Pulmonary artery endothelial cell (primary cell): ENCODE results near the gene SUFU. TPM values are rescaled to one million over a fixed set of nuclear protein-coding genes. Genes with fewer than 3 reads are reported as not detected.

Source experiments
- DNase-seq: peaks from one replicate; pipeline ENCODE4 v3.0.0-alpha.2; 2011; ENCODE audit warnings: low read depth, low spot score
- total RNA-seq: library from RNA; depleted of rRNA; stranded (reverse); fragments of >200 nt; gene quantifications from 2 replicates; pipeline ENCODE4 v1.2.3, GENCODE V29; 2014

SUFU gene
- total RNA-seq, 1 donor from 2014 or later, result 2.8 TPM

DNA sequence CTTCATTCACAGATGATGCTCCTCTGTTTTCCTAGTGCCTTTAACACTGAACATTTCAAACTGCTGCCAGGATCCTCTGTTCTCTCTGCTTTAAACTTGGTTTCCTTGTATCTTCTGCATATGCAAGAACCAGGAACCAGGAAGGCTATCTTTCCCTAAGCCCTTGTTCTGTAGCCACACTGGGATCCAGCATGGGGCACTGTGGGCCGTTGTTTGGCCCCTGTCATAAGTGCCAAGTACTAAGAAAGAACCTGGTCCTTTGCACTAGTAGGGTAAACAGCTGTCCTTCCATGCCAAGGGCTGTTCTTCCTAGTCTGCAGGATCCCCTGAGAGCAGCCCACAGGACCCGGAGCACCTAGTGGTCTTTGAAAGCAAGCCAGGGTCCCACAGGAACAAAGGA, 91.5 kb downstream of the SUFU start:
- no peak for DNase-seq

DNA sequence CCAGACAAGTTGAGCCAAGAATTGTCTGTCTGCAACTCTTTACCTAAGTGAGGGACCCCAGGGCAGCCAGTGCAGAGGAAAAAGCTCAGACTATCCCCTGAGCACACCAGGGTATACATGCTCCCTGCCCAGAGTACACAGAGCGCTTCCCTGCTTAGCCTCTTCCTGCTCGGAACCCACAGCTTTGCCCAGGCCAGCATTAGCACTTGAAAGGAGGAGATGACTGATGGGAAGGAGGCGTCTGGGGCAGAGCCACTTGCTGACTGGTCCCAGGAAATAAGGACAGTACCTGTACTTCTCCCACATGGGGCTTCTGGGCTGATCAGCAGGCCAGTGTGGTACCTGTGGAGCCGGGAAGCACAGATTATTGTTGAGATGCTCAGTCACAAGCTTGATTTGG, 92.1 kb downstream of the SUFU start:
- no peak for DNase-seq

DNA sequence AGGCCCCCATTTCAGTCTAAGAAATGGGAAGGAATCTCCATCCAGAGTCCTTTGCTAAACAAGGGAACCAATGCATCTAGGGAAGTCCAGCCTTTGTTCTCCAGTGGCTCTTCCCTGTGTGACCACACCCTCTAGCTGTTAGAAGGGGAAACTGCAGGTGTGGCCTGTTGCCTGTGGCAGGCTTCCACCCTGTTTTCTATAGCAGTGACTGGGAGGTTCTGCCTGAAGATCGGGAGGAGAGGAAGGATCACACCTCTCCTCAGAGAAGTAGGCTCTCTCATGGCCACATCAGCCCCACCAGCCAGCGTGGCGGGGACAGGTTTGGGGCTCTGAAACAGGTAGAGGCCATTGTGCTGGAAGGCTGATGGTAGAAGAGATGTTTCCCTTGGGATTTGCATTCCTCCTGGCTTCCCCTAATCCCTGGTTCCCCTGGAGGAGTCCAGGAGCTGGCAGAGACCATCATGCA, 92.8 kb downstream of the SUFU start:
- no peak for DNase-seq

DNA sequence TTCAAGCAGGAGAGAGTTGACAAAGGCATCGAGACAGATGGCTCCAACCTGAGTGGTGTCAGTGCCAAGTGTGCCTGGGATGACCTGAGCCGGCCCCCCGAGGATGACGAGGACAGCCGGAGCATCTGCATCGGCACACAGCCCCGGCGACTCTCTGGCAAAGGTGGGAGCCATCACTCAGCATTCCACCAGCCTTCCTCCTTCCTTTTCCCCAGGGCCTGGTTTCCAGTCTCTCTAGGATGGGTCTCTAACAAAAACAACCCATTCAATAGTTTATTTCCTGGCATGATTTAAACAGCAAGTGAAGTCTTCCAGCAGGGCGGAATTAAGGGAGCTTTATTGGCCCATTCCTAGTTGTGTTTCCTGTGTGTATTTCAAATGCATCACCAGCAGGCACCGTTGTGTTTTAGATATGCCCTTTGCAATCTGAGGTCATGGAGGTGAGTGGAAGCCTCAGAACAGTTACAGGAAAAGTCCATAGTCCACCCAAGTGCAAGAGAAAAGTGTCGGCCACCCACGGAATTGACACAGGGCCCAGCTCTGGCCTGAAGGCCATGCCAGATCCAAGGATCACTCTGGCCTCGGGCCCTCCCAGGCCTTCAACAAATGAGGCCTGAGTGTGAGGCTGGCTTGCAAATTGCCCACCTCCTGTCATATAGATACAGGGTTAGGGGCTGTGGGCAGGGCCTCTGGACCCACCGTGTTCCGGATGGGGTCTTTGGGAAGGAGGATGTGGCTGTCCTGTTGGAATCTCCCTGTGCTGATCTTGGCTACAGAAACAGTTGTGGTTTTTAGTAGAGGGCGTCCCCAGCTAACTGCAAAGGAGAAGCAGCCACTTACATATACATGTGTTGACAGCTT, 93.6 kb downstream of the SUFU start:
- no peak for DNase-seq

DNA sequence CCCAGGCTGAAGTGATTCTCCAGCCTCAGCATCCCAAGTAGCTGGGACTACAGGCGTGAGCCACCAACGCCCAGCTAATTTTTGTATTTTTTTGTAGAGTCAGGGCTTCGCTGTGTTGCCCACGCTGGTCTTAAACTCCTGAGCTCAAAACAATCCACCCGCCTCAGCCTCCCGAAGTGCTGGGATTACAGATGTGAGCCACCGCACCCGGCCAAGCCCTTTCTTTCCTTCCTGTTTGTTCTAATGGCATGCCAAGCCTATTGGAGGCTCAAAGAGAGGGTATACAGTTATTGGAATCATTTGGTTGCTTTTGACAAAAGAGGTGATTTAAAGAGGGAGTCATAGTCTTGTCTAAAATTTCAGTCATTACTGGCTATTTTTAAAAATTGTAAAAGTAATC, 94.5 kb downstream of the SUFU start:
- DNase-seq, result no peak

DNA sequence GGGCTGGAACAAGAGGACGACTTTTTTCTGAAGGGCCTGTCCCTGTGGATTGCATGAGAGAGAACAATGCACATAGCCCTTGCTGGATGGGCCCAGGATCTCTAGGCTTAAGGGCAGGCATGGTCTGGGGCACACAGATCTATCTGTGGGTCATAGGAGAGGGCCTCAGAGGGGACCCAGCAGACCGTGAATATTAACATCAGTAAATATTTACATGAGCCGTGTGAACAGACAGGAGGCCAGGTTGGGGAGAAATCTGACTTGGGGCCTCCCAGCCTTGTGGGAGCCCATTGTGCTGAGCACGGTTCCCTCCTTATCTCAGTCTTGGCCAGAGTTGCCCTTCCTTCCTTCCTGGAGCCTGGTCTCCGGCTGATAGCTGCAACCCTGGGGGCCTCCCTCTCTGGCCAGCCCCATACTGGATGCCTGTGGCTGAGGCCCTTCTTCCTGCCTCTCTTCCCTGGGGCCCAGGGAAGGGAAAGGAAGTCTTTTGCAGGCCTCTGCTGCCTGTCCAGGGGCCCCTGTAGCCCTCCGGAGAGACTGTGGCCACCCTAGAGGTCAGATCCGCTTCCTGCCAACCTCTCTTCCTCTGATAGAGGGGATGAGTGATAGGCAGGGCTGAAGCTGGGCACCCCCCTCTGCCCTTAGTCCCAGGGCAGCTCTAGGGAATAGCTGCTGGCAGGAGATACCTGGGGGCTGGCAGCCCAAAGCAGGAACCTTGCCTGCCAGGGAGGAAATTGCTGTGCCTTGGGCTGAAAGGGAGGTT, 96.0 kb downstream of the SUFU start:
- peak; percentile 94 for DNase-seq

DNA sequence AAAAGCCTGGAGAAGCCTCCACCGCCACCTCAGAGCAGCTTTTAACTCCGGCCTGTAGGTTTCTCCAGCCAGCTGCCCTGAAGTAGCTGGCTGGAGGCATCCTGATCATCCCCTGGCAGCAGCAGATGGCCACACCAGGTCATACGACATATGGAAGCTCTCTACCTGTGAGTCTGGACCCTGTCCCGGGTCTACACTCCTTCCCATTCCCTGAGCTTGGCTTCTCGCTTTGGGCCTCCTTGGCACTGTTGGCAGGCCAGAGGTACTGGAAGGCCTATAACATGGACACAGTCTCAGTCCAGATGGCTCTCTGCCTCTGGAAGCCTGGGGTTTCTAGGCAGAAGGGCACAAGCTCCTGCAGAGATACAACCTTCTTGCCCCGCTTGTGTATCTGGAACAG, 97.0 kb downstream of the SUFU start:
- DNase-seq, result no peak

DNA sequence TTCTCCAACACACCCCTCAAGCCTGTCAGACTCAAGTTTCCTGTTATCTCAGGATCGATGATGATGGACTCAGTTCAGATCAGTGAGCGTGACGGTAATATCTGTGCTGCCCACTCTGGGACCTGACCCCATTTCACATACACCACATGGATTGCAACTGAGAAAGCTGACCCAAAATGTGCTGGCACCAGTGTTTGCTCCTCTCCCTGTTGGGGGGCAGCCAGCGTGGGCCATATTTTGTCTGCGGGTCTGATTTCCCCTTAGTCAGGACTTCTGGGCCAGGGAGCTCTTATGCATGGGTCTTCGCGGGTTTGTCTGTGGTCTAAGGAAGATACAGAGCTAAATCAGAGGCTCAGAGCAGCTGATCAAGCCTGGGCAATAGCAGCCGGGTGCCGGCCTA, 97.9 kb downstream of the SUFU start:
- DNase-seq, result no peak

DNA sequence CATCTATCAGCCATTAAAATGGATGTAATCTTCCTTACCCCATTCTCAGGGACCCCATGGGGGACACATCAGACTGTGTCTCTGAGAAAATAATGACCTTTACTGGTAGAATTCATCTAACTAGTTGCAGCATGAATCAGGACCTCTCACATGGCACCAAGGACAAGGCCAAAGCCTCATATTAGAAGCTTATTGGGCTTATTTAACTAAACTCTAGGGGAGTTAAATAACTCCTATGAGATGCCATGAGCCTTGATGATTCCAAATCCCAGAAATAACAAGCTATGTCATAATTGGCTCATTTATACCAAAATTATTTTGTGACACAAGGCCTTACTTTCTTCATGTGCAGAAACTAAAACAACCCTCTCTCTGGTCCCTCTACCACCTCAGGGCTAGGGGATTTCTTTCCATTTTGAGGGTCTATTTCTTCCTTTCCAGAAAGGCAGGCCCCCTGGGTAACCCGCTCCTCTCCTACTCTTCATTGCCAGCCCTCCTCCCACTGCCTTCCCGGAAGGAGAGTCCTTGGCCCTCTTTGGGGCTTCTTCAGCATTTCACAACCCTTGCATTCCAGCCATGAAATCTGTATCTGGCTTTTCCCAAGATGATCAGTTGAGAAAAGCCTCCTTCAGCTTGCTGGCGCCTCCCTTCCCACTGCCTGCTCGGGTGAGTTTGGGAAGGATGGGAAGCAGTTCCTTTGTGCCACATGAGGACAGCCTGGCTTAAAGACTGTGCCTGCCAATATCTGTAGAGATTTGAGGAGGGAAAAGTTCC, 98.7 kb downstream of the SUFU start:
- DNase-seq, result no peak

DNA sequence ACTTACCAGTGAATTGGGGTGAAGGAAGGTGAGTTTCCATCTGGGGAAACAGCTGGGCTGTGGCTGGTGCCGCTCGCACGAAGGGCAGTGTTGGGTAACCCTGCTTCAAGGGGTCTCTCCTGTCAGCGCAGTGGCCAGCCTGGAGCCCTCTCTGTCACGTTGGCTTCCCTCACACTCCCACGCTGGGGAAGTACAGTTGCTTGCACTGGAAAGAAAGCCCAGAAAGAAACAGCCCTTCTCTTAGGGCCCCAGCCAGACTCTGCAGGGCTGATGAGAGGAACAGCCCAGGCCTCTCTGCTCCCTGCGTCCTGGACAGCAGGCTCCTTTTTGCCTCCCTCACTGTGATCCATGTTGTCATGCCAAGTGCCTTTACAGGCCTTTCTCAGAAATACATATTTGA, 100.2 kb downstream of the SUFU start:
- no peak for DNase-seq

DNA sequence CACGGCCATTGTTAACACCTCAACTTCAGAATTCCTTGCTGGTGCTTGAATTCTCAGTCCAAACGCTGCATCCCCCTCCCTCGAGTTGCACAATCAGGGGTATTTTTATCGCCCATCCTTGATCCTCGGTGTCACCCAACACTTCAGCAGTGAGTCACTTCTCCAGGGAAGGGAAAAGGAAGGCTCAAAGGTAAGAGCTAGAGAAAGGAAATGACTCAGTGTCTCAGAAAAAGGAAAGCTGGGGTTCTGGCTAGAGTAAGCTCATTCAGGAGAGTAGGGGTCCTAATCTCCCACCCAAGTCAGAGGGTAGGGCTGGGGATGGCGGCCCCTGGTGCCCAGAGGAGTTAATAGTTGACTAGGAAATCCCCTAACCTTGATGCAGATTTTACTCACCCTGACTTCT, 100.7 kb downstream of the SUFU start:
- no peak for DNase-seq

DNA sequence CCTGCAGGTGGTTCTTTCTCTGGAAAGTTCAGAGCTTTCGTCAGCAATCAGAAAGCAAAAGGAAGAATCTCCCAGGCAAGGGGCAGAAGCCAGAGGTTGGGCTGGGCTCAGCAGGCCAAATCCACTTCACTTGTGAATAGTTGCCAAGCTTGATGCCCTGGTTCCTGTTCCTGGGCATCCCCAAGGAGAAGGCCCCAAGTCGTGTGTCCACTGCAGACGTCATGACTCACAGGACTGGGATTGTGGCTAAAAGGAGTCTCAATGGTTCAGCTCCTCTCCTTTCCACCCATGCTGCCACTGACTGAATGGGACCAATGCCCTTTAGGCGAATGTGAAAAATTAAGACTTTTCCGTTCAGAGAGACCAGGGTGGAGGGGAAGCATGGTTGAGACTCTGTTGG, 101.9 kb downstream of the SUFU start:
- DNase-seq, result no peak

DNA sequence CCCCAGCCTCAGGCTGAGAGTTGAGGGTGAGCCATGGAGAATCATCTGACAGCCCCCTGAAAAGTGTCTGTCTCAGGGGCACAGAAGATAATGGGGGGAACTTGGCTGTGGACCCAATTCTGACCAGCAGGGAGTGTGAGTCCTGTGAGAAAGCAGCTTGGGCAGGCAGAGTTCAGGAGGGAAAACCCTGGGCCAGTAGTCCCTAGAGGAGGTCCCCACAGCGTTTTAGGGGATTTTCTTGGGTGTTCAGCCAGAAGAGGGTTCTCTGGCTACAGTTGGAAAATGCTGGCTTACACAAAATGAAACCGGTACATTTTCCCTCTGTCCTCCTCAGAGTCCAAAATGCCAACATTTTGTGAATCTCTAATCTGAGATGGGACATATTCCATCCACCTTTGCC, 104.7 kb downstream of the SUFU start:
- DNase-seq, result no peak

DNA sequence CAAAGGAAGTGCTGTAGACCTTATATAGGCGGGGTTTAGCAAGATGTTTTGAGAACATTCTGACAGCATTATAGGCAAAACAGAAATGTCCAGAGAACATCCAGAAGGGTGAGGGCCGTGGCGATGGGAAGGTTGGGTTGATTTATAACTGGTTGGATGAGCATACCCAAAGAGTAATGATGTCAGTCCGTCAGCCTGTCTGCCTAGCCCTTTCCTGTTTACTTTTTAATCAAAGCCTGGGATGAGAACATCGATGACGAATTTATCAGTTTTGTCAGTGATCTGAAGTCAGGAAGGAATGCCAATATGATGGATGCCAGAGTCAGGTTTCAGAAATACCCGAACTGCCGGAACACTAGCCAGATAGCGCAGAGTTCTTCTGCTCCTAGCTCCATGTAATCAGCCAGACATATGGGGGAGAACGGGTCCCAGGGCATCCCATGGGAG, 106.7 kb downstream of the SUFU start:
- DNase-seq, result no peak

DNA sequence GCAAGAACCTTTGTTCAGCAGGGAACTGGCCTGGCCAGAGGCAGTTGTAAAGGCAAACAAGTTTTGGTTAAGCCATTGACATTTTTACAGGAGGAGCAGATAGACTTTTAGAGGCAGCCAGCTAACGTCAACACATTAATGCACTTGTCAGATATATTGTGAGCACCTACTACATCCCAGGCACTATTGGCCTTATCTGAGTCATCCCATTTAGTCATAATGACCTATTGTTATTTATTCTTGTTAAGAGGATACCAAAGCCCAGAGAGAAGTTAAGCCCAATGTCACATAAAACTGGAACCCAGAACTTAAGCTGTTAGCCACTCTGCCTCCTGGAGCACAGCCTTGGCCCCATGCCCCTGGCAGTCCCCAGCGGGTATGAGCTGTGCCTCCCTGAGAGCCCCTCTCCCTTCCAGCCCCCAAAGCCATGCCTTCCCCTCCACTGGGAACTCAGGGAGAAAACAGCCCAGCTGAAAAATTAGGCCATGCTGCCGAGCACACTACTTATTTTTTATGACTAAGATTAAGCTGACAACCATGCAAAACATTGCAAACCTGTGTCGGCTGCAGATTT, 107.8 kb downstream of the SUFU start:
- no peak for DNase-seq

DNA sequence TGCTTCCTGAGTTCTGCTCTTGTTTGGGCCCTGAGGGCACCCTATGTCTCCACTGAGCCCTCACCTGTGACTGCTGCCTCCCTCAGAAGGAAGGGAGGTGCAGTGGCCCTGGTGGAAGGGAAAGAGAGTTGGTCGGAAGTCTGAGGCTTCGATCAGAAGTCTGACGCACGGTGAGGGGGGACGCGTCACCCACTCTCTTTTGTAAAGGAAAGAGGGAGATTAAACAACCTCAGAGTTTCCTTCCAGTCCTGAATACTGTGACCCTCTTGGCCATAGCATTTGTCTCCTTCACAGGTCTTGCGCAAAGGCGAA, 109.1 kb downstream of the SUFU start:
- DNase-seq, result no peak

DNA sequence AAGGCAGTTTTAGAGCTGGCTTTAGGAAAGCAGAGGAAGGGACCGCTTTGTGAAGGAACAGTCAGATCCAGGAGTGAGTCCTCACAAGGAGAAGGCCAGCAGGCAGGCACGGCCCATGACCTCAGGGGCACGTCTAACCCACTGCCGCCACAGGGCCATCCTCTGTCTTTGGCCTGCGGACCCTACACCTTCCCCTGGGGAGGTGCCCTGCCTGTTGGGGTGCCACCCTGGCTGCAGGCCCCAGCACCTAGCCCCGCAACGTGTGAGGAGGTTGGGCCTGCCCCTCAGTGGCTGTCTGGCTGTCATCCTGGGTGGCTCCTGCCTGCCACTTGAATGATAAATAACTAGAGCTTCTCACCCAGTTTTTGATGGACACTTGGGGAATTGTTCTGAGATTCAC, 109.5 kb downstream of the SUFU start:
- no peak for DNase-seq

DNA sequence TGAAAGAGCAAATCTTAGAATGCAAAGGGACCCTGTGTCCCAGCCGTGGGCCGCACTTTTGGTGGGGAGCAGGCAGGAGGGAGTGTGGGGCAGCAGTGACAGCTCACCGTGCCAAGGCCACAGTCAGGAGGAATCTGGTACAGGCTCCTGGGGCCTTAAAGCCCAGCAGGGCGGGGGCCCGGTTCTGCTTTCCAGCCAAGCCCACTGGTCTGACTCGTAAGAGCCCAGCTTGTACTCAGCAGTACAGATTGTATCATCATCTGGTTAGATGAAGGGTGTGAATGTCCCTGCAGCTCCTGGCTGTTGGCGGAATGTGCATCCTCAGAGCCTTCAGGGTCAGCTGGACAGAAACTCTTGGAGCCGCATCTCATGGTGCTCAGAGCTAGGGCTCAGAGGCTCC, 110.0 kb downstream of the SUFU start:
- DNase-seq, result no peak

DNA sequence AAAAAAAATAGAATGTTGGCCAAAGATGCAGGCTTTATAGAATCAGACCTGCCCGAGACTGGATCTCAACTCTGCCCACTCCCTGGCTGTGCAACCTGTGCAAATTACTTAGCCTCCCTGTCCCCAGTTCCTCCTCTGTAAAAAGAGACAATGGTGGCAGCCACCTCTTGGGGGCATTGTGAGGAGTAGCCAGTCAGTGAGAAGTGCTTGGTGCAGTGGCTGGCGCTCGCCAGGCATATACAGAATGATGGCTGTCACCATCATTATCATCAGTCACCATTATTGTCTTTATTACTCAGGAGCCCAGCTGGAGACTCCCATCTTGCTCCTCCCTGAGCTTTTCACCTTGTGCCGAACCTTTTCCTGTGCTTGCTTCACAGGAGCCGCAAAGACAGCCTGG, 111.1 kb downstream of the SUFU start:
- no peak for DNase-seq

DNA sequence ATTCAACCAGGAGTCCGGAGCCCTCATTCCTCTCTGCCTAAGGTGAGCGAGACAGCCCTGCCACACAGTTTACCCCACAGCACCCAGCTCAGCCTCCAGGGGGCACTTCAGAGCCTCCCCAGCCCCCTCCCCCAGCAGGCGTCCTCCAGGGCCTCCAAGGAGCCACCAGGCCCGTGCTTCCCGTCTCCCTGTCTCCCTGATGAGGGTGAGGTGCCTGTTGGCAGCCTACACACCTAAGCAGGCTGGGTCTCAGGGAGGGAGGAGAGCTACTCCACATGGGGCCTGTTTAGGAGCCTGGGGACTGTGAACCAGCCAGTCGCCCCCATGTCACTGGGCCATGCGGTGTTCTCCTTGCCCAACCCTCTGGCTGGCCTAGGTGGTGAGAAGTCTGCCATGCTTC, 111.6 kb downstream of the SUFU start:
- no peak for DNase-seq

DNA sequence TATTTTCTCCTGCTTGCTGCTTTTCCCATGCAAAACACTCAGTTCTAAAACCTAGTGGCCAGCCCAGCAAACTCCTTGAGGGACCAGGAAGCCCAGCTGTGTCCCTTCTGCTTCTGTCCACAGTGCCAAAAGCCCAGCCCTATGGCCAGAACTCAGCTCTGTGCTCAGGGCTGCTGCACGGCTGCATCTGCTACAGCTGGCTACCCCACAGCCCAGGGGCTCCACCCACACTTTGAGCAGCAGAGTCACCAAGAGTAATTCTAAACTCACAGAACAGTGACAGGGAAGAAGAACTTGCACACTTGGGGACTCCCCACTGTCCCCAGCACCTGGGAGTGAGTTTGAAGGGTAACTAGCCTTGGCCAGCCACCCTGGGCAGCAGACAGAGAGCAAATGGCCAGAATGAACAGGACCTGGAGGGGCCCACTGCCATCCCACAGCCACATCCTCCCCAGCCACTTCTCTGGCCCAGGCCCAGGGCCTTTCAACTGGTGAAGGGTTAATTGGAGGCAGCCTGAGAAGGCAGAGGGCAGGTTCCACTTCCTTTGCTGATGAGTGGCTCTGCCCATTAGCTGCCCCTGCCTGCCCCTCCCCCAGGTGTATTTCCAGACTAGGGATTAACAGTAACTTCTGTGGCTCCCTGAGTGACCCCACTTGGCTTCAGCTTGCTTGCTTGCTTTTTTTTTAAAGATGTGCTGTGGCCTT, 112.4 kb downstream of the SUFU start:
- DNase-seq, result no peak
